CD4-positive, alpha-beta T cell (primary cell): ENCODE results near the gene C4orf50. TPM values are rescaled to one million over a fixed set of nuclear protein-coding genes. Genes with fewer than 3 reads are reported as not detected.

Experiments used
- ATAC-seq: fragments of 200-7000 bp; cut with Tn5 transposase; one replicate; pipeline ENCODE4 v1.10.0; 2022; ENCODE audit warnings: mild to moderate bottlenecking; ENCODE audit not compliant: poor library complexity
- CTCF ChIA-PET: fragments of 350-600 bp; sonication (Branson Sonifier 250); formaldehyde crosslinking; loops from one replicate; lab custom pipeline; 2021; ENCODE audit warnings: antibody characterized with exemption, inconsistent platforms; lab: Charles Lee
- POLR2A ChIA-PET: fragments of 350-600 bp; sonication (Branson Sonifier 250); formaldehyde crosslinking; loops from one replicate; lab custom pipeline; 2021; ENCODE audit warnings: antibody characterized with exemption, inconsistent platforms; lab: Charles Lee
- DNase-seq, 14 experiments: peaks; one replicate each; pipeline ENCODE4 v3.0.0-alpha.2; 2013 to 2020; ENCODE audit warnings: mixed read lengths in 2 of 14
- H3K27ac ChIP-seq, 2 donors: one replicate each; pipeline versions ENCODE4 v1.5.1 to v1.7.0; 2013; ENCODE audit warnings: low read length in 2 of 2, low read depth in 1 of 2, mild to moderate bottlenecking in 1 of 2
- H3K27me3 ChIP-seq, 2 experiments: 1 replicate in 1 of 2; 2 replicates in 1 of 2; pipeline versions ENCODE4 v1.6.1 to v1.7.0; 2013; ENCODE audit warnings: low read length in 2 of 2, control low read depth in 1 of 2, mild to moderate bottlenecking in 1 of 2, moderate library complexity in 1 of 2; ENCODE audit not compliant: insufficient read depth in 2 of 2, control insufficient read depth in 1 of 2
- H3K36me3 ChIP-seq: one replicate; pipeline ENCODE4 v1.6.1; 2013; ENCODE audit warnings: low read length, control low read depth; ENCODE audit not compliant: insufficient read depth
- H3K4me1 ChIP-seq: one replicate; pipeline ENCODE4 v1.6.1; 2013; ENCODE audit warnings: low read length, control low read depth; ENCODE audit not compliant: insufficient read depth
- H3K4me3 ChIP-seq: one replicate; pipeline ENCODE4 v1.5.1; 2013; ENCODE audit warnings: mild to moderate bottlenecking, low read length, moderate library complexity
- H3K9me3 ChIP-seq, 2 experiments: 1 replicate in 1 of 2; 2 replicates in 1 of 2; pipeline versions ENCODE4 v1.6.1 to v1.7.0; 2013; ENCODE audit warnings: low read length in 2 of 2, mild to moderate bottlenecking in 2 of 2, control low read depth in 1 of 2, moderate library complexity in 1 of 2; ENCODE audit not compliant: control insufficient read depth in 1 of 2, insufficient read depth in 1 of 2
- H3K27ac Mint-ChIP-seq: one replicate; pipeline ENCODE4 v1.8.0; 2020; ENCODE audit warnings: mixed read lengths
- H3K27me3 Mint-ChIP-seq: one replicate; pipeline ENCODE4 v1.8.0; 2021; ENCODE audit warnings: mixed read lengths
- H3K36me3 Mint-ChIP-seq: one replicate; pipeline ENCODE4 v1.8.0; 2021; ENCODE audit warnings: low read depth, mixed read lengths
- H3K4me1 Mint-ChIP-seq: one replicate; pipeline ENCODE4 v1.8.0; 2021; ENCODE audit warnings: low read depth, mixed read lengths
- H3K4me3 Mint-ChIP-seq: one replicate; pipeline ENCODE4 v1.8.0; 2020; ENCODE audit warnings: mild to moderate bottlenecking, mixed read lengths
- H3K9me3 Mint-ChIP-seq: one replicate; pipeline ENCODE4 v1.8.0; 2020; ENCODE audit warnings: mixed read lengths
- CTCF ChIP-seq: fragments of 200-600 bp; IDR thresholded peaks from one replicate; pipeline ENCODE4 v1.8.0; 2022; ENCODE audit warnings: antibody characterized with exemption, mild to moderate bottlenecking
- intact Hi-C, 2 experiments: fragments of 100-400 bp; cut with DNase I in 1 of 2; cut with micrococcal nuclease in 1 of 2; formaldehyde crosslinking; loops; one replicate each; pipeline versions ENCODE4 v1.15.1 to v1.9.0; 2023 to 2025; cut with DNase I, micrococcal nuclease
- total RNA-seq, 174 experiments: library from RNA in 2 of 174; stranded (reverse) in 2 of 174; gene quantifications; one replicate each; pipeline ENCODE4 v1.2.3 and lab custom pipeline; 2021 to 2026

C4orf50 gene
- total RNA-seq, 2 experiments from 2014 or later: 0.16 to 0.20 TPM

GRCh38 chr4:5933996-5934831 is 84.0 kb downstream of the C4orf50 start:
- POLR2A ChIA-PET: no interaction called here
- no peaks in the 10 kb centered on the region for H3K36me3 ChIP-seq
- H3K9me3 ChIP-seq: no peaks in the 10 kb centered on the region
- no peak overlapping the region for H3K4me3 Mint-ChIP-seq
- no peaks in the 10 kb centered on the region for H3K4me1 ChIP-seq
- TF ChIP-seq CTCF: no peak
- no peak overlapping the region for H3K27ac ChIP-seq
- H3K4me1 Mint-ChIP-seq: no peaks in the 10 kb centered on the region
- intact Hi-C loops: no loop called here
- CTCF ChIA-PET: no interaction called here
- no peak overlapping the region for H3K4me3 ChIP-seq
- H3K27me3 Mint-ChIP-seq: peaks cover 17% of the 10 kb centered on the region
- H3K9me3 Mint-ChIP-seq: no peaks in the 10 kb centered on the region
- DNase-seq: no peak
- no peaks in the 10 kb centered on the region for H3K27me3 ChIP-seq
- no peak overlapping the region for H3K27ac Mint-ChIP-seq
- no peaks in the 10 kb centered on the region for H3K36me3 Mint-ChIP-seq
- ATAC-seq: no peak

GRCh38 chr4:5933116-5933515 is 85.1 kb downstream of the C4orf50 start:
- CTCF ChIA-PET: no interaction called here
- H3K27ac Mint-ChIP-seq: no peak overlapping the region

GRCh38 chr4:5932035-5932568 is 86.1 kb downstream of the C4orf50 start:
- CTCF ChIA-PET: no interaction called here
- H3K27ac ChIP-seq: no peak overlapping the region
- H3K36me3 Mint-ChIP-seq: no peaks in the 10 kb centered on the region
- H3K4me3 Mint-ChIP-seq: no peak overlapping the region
- intact Hi-C loops: no loop called here
- H3K9me3 Mint-ChIP-seq: no peaks in the 10 kb centered on the region
- peaks cover 17% of the 10 kb centered on the region for H3K27me3 Mint-ChIP-seq
- H3K9me3 ChIP-seq: no peaks in the 10 kb centered on the region
- POLR2A ChIA-PET: no interaction called here
- no peaks in the 10 kb centered on the region for H3K27me3 ChIP-seq
- H3K36me3 ChIP-seq: no peaks in the 10 kb centered on the region
- DNase-seq (no peak), ATAC-seq (no peak)
- H3K4me3 ChIP-seq: no peak overlapping the region
- H3K4me1 Mint-ChIP-seq: no peaks in the 10 kb centered on the region
- no peak overlapping the region for H3K27ac Mint-ChIP-seq
- no peaks in the 10 kb centered on the region for H3K4me1 ChIP-seq
- TF ChIP-seq CTCF: no peak

More at GRCh38 chr4:5933116-5933515, 85.1 kb downstream of the C4orf50 start:
- ATAC-seq (no peak), DNase-seq (no peak)
- peaks cover 17% of the 10 kb centered on the region for H3K27me3 Mint-ChIP-seq
- no peak overlapping the region for H3K27ac ChIP-seq
- POLR2A ChIA-PET: no interaction called here
- no peaks in the 10 kb centered on the region for H3K4me1 Mint-ChIP-seq
- H3K36me3 Mint-ChIP-seq: no peaks in the 10 kb centered on the region
- no peaks in the 10 kb centered on the region for H3K9me3 ChIP-seq
- no peaks in the 10 kb centered on the region for H3K9me3 Mint-ChIP-seq
- H3K4me1 ChIP-seq: no peaks in the 10 kb centered on the region
- H3K36me3 ChIP-seq: no peaks in the 10 kb centered on the region
- no peak overlapping the region for H3K4me3 ChIP-seq
- H3K27me3 ChIP-seq: no peaks in the 10 kb centered on the region
- TF ChIP-seq CTCF: no peak
- H3K4me3 Mint-ChIP-seq: no peak overlapping the region
- intact Hi-C loops: no loop called here
